Hematopoietic multipotent progenitor cell treated with erythropoietin and hydrocortisone succinate and interleukin-3 and kit ligand, for 8 days (in vitro differentiated cells): Measurements from ENCODE around the gene PRTN3.
"Not testable (repeated sequence)": the region's sequence is repeated elsewhere in the genome, so short reads cannot be mapped to it uniquely, and the experiment has no call there.

Source experiments
- DNase-seq: peaks from one replicate; pipeline ENCODE4 v3.0.0-alpha.2; 2015

PRTN3 gene

GRCh38 chr19:816500-816857 is 24.3 kb upstream of the PRTN3 start:
- no peak for DNase-seq

DNA sequence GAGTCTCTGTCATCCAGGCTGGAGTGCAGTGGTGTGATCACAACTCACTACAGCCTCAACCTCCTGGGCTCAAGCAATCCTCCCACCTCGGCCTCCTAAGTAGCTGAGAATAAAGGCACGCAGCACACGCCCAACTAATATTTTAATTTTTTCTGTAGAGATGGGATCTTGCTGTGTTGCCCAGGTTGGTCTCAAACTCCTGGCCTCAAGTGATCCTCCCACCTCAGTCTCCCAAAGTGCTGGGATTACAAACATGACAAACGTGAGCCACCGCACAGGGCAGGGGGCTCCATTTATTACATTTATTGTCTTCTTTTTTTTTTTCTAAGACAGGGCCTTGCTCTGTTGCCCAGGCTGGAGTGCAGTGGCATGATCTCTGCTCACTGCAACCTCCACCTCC is 20.6 kb upstream of the PRTN3 start:
- not testable (repeated sequence) for DNase-seq

DNA sequence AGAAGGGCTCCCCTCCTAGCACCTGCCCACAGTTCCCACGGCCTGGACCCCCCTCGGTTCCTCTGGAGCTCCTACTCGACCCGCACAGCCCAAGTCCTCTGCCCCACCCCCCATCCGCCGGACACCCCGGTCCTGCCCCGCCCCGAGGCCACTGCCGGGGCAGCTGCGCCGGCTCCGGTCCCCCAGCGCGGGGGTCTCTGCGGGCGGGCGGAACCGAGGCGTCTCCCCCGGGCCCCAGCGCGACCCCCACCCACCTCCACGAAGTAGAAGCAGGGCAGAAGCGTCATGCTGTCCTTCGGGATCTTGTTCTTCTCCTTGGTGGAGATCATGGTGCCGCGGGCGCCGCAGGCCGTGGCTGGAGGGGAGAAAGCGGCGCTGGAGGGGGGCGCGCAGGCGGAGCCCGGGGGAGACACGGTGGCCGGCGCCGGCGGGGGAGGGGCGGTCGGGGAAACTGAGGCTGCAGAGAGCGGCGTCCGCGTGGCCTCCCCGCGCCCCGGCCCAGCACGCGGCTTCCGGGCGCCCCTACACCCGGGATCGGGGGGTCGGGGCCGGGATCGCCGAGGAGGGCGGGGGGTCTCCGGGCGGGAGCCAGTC is 19.5 kb upstream of the PRTN3 start:
- DNase-seq = no peak

GRCh38 chr19:821825-822503 is 18.8 kb upstream of the PRTN3 start, which contains the start of gene PLPPR3:
PLPPR3 (minus strand) TSS chr19:821955; CDS start chr19:821559, 396 bp downstream.
- no peak for DNase-seq

GRCh38 chr19:823565-824121 is 17.2 kb upstream of the PRTN3 start:
- no peak for DNase-seq

DNA sequence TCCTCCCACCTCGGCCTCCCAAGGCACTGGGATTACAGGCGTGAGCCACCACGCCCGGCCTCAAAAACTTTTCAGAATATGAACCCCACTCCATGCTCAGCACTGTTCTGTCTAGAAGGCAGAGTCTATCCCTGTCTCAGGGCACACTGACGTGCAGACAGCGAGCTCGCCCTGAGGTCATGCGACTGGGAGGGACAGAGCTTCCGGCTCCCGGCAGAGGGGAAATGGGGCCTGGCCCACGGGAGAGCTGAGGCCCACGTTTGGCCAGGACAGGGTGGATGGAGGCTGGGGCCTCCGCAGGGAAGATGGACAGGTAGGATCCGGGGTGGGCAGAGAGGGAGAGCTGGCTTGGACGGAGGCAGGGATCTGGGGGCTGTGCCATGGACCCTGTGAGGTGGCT is 15.9 kb upstream of the PRTN3 start:
- no peak for DNase-seq

- DNase-seq = no peak
Observed at GRCh38 chr19:825897-826644, 14.7 kb upstream of the PRTN3 start.

GRCh38 chr19:827314-827709 is 13.5 kb upstream of the PRTN3 start:
- DNase-seq = no peak

GRCh38 chr19:827710-828321 is 13.0 kb upstream of the PRTN3 start, which contains the start of gene AZU1:
AZU1 (plus strand) TSS chr19:827837; CDS start chr19:827847, 10 bp downstream.
- DNase-seq = peak; percentile 70

DNA sequence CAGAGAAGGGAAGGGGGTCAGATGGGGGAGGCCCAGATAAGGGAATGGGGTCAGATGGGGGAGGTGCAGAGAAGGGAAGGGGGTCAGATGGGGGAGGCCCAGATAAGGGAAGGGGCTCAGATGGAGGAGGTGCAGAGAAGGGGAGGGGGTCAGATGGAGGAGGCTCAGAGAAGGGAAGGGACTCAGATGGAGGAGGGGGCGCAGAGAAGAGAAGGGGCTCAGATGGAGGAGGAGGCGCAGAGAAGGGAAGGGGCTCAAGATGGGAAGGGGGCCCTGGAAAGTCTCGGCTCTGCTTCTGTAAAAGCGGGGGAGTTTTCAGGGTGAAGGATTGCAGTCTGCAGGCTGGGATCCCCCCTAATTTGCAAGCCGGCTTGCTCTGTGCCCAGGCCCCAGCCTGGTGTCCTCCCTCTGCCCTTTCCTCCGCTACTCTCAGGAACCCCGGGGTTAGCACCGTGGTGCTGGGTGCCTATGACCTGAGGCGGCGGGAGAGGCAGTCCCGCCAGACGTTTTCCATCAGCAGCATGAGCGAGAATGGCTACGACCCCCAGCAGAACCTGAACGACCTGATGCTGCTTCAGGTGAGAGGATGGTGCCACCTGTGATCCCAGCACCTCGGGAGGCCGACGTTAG is 11.6 kb upstream of the PRTN3 start:
- no peak for DNase-seq

DNA sequence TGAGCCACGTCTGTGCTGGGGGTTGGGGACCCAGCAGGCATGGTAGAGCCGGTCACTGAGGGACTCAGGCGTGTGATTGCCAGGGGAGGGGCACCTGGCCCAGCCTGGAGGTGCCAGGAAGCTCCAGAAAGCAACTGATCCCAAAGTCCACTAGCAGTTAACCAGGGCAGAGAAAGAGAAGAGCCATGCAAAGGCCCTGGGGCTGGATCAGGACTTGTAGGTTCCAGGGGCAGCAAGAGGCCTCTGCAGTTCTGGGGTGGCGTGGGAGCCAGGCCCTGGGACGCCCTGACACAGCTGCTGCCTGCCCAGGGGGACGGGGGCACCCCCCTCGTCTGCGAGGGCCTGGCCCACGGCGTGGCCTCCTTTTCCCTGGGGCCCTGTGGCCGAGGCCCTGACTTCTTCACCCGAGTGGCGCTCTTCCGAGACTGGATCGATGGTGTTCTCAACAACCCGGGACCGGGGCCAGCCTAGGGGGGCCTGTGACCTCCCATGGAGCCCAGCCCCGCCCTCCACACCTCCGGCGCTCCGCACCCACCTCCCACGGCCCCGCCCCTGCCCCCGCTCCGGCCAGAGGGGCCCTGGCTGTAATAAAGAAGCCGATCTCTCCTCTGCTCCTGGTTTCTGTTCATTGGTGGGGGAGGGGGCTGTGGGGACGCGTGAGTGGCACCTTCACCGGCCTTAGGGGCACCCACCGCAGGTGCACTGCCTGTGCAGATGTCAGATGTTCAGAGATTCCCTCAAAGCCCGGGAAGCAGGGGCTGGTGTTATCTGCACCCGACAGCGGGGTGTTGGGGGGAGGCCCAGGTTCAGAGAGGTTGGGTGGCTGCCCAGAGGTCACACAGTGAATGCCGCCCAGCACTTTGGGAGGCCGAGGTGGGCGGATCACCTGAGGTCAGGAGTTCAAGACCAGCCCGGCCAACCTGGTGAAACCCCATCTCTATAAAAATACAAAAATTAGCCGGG is 9.1 kb upstream of the PRTN3 start:
- no peak for DNase-seq

DNA sequence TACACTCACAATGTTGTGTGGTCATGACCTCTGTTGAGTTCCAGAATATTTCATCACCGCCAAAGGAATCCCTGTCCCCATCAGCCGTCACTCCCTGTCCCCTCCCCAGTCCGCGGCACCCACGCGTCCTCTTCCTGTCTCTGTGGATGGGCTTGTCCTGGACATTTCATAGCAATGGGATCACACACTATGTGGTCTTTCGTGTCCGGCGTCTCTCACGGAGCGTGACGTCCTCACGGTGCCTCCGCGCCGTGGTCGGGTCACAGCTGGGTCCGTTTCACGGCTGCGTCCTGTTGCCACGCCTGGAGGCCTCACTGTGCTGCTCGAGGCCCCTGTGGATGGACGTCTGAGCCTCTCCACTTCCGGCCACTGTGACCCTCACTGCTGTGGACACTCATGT is 6.6 kb upstream of the PRTN3 start:
- DNase-seq = no peak

- no peak for DNase-seq
Observed at GRCh38 chr19:835210-835810, 5.5 kb upstream of the PRTN3 start.

GRCh38 chr19:842802-843179 is 2.0 kb downstream of the PRTN3 start:
- not testable (repeated sequence) for DNase-seq

DNA sequence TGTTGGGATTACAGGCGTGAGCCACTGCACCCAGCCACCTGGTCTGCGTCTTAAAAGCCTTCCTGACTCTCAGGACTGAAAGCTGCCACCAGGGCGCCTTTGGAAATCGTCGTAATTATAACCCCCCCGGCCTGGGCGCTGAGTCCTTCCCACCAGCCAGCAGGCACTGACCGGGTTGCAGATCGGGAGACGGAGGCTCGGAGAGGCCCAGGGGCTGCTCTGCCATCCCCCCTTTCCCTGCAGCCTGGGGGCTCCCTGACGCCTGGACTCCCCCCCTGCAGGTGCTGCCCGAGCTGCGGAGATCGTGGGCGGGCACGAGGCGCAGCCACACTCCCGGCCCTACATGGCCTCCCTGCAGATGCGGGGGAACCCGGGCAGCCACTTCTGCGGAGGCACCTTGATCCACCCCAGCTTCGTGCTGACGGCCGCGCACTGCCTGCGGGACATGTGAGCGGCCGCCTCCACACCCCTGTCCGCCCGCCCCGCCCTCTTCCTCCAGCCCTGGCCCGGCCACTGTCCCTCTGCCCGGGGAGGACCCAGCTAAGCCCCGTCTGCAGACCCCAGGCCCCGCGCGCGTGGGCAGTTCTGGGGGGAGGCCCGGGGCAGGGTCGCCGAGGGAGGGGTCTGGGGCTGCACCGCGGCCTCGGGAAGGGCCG is 2.5 kb downstream of the PRTN3 start:
- no peak for DNase-seq

DNA sequence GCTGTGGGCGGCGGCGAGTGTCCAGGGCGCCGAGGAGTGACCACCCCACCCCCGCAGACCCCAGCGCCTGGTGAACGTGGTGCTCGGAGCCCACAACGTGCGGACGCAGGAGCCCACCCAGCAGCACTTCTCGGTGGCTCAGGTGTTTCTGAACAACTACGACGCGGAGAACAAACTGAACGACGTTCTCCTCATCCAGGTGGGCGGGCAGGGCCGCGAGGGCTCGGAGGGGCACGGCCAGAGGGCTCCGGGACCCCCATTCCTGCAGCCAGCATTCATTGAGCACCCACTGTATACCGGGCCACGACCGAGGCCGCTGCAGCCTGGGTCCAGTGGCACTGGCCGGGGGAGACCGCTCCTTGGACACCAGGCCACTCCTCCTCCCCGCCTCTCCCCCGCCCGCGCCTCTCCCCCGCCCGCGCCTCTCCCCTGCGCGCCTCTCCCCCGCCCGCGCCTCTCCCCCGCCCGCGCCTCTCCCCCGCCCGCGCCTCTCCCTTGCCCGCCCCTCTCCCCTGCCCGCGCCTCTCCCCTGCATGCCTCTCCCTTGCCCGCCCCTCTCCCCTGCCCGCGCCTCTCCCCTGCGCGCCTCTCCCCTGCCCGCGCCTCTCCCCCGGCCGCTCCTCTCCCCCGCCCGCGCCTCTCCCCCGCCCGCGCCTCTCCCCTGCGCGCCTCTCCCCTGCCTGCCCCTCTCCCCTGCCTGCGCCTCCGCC is 3.2 kb downstream of the PRTN3 start:
- DNase-seq = no peak

GRCh38 chr19:844546-844971 is 3.8 kb downstream of the PRTN3 start:
- no peak for DNase-seq

DNA sequence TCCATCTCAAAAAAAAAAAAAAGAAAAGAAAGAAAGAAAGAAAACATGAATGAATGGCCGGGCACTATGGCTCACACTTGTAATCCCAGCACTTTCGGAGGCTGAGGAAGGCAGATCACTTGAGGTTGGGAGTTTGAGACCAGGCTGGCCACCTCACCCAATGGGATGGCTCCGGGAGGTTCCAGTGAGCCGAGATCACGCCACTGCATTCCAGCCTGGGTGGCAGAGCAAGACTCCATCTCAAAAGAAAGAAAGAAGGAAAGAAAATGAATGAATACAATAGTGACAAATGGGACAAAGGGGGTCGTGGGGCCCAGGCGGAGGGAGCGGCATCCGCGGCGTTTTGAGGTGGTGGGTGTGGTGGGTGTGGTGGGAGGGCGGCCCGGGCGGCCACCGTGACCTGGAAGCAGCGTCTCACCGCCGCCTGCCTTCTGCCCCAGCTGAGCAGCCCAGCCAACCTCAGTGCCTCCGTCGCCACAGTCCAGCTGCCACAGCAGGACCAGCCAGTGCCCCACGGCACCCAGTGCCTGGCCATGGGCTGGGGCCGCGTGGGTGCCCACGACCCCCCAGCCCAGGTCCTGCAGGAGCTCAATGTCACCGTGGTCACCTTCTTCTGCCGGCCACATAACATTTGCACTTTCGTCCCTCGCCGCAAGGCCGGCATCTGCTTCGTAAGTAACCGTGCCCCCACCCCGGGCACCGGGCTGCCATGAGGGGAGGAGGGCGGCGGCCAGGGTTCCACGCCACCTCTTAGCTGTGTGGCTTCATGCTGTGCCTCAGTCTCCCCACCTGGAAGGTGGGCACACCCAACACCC is 5.1 kb downstream of the PRTN3 start:
- DNase-seq = no peak

- no peak for DNase-seq
Observed at GRCh38 chr19:848386-848921, 7.7 kb downstream of the PRTN3 start.
